Neural progenitor cell (in vitro differentiated cells): ENCODE data around the gene GMPPB.

ENCODE experiments used
- EZH2phosphoT487 ChIP-seq: fragments of 200-600 bp; sonication (generic); IDR thresholded peaks from 2 replicates; pipeline ENCODE4 v1.6.1; 2017; ENCODE audit warnings: antibody characterized with exemption
- TF ChIP-seq, protein P1 (sequence below): fragments of 200-600 bp; sonication (generic); IDR thresholded peaks from 2 replicates; pipeline ENCODE4 v1.5.1; 2017; ENCODE audit warnings: antibody characterized with exemption, mild to moderate bottlenecking

DNA sequence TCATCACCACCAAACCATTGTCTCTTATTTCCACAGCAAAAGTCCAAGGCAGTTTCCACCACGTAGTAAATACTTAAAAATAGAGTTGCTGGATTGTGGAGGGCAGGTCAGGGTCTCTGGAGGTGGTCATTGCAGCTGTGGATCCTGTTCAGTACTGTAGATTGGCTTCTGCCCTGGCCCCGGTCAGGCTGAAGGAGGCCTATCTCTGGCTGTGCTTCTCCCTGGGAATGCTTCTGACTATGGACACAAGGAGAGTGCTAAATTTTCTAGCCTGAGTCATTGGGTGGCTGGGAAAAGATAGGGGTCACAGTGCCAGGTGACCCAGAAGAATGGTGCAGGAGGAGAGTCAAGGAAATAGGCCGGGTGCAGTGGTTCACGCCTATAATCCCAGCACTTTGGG lies 26.3 kb upstream of the GMPPB start:
- TF ChIP-seq, protein P1, sequence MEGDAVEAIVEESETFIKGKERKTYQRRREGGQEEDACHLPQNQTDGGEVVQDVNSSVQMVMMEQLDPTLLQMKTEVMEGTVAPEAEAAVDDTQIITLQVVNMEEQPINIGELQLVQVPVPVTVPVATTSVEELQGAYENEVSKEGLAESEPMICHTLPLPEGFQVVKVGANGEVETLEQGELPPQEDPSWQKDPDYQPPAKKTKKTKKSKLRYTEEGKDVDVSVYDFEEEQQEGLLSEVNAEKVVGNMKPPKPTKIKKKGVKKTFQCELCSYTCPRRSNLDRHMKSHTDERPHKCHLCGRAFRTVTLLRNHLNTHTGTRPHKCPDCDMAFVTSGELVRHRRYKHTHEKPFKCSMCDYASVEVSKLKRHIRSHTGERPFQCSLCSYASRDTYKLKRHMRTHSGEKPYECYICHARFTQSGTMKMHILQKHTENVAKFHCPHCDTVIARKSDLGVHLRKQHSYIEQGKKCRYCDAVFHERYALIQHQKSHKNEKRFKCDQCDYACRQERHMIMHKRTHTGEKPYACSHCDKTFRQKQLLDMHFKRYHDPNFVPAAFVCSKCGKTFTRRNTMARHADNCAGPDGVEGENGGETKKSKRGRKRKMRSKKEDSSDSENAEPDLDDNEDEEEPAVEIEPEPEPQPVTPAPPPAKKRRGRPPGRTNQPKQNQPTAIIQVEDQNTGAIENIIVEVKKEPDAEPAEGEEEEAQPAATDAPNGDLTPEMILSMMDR: no peak
- no peak for TF ChIP-seq EZH2phosphoT487
